ENCODE measurements around the gene EPHA6.
"Not testable (repeated sequence)": the region's sequence is repeated elsewhere in the genome, so short reads cannot be mapped to it uniquely, and the experiment has no call there.

DNA sequence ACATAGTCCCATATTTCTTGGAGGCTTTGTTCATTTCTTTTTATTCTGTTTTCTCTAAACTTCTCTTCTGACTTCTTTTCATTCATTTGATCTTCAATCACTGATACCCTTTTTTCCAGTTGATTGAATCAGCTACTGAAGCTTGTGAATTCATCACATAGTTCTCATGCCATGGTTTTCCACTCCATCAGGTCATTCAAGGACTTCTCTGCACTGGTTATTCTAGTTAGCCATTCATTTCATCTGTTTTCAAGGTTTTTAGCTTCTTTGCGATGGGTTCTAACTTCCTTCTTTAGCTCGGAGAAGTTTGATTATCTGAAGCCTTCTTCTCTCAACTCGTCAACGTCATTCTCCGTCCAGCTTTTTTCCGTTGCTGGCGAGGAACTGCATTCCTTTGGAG is 169.3 kb downstream of the EPHA6 start:
- TF ChIP-seq, protein P1, sequence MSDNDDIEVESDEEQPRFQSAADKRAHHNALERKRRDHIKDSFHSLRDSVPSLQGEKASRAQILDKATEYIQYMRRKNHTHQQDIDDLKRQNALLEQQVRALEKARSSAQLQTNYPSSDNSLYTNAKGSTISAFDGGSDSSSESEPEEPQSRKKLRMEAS (IDR thresholded peaks at IDR 0.05; ENCODE audit: insufficient read depth, insufficient read length): not testable (repeated sequence)
- TF ChIP-seq, protein P2, sequence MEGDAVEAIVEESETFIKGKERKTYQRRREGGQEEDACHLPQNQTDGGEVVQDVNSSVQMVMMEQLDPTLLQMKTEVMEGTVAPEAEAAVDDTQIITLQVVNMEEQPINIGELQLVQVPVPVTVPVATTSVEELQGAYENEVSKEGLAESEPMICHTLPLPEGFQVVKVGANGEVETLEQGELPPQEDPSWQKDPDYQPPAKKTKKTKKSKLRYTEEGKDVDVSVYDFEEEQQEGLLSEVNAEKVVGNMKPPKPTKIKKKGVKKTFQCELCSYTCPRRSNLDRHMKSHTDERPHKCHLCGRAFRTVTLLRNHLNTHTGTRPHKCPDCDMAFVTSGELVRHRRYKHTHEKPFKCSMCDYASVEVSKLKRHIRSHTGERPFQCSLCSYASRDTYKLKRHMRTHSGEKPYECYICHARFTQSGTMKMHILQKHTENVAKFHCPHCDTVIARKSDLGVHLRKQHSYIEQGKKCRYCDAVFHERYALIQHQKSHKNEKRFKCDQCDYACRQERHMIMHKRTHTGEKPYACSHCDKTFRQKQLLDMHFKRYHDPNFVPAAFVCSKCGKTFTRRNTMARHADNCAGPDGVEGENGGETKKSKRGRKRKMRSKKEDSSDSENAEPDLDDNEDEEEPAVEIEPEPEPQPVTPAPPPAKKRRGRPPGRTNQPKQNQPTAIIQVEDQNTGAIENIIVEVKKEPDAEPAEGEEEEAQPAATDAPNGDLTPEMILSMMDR (IDR thresholded peaks at IDR 0.05; ENCODE audit: extremely low read depth in 1 of 2, insufficient read depth in 1 of 2, low read depth in 1 of 2, low read length in 2 of 2): not testable (repeated sequence)
- not testable (repeated sequence) for TF ChIP-seq JUN (IDR thresholded peaks at IDR 0.05; ENCODE audit: borderline replicate concordance, insufficient read depth, insufficient read length, low read depth); POLR2A (IDR thresholded peaks at IDR 0.05; ENCODE audit: low read depth, low read length)

All from endothelial cell of umbilical vein (primary cell).